Head of caudate nucleus (tissue), 42 donors: Measurements from ENCODE around the gene NEK10.

ENCODE experiments used
- DNase-seq, 42 donors: peaks; one replicate each; pipeline versions ENCODE4 v3.0.0 to v3.0.0-alpha.2; 2020 to 2021; ENCODE audit warnings: mixed read lengths in 7 of 42
- intact Hi-C: fragments of 100-400 bp; cut with DNase I; formaldehyde crosslinking; loops from one replicate; pipeline ENCODE4 v1.15.0; 2022

NEK10 gene

GRCh38 chr3:27145719-27146118 lies 223.5 kb downstream of the NEK10 start:
- DNase-seq, result no peak
- intact Hi-C loops, result no loop called here

DNA sequence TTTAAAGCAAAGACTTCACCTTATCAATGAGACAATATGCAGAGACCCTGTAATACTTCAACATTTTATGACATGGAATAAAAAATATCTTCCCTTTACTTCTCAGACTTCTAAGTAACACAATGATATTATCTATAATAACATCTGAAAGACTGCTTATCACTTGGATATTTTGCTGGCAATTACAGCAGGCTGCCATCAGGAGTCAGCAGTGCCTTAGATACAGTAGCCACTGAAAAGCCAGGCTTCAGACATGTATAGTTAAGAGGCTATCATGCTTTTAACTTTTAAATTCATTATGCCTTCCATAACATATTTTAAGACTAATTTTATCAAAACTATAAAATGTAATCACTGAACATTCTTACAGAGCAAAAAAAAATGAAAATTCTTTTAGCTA lies 227.5 kb downstream of the NEK10 start:
- intact Hi-C loops, result no loop called here
- no peak for DNase-seq

GRCh38 chr3:27138562-27138961 lies 230.6 kb downstream of the NEK10 start:
- no peak for DNase-seq
- intact Hi-C loops, result no loop called here

- intact Hi-C loops, result no loop called here
- DNase-seq, result no peak
Observed at GRCh38 chr3:27138005-27138404, 231.2 kb downstream of the NEK10 start.

DNA sequence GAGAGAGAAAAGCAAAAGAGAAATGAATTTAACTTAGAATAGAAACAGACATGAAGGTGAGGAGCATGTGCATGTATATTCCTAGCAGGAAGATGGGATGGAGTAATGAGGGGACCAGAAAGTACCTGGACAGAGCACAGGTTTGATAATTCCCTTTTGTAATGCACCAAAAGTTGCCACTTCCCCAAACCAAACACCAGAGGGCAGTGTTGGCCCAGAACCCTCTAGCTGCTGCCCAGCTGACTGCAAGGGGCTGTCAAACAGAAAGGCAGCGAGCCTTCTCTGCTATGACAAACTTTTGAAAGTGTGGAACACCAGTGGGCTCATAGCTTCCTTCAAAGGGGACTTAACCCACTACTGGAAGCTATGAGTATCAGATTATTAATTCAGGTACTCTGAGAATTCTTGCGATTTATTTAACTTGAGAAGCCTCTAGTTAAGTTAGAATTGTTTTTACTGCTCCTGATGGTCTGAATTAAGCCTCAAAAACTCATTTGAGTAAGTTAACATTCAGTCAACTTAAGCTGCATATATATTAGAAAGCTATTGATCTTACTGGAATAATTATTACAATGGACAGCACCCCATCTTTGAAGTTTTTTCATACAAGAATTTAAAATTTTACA lies 234.9 kb downstream of the NEK10 start:
- peak; percentile 20 to 88 (median 73) for DNase-seq
- intact Hi-C loops, result loop anchor here (5.0 kb wide), 1 partner anchor 143 kb away; no protein-coding TSS in a partner anchor

GRCh38 chr3:27133060-27133459 lies 236.1 kb downstream of the NEK10 start:
- intact Hi-C loops, result loop anchor here (5.0 kb wide), 1 partner anchor 144 kb away; no protein-coding TSS in a partner anchor
- no peak for DNase-seq

DNA sequence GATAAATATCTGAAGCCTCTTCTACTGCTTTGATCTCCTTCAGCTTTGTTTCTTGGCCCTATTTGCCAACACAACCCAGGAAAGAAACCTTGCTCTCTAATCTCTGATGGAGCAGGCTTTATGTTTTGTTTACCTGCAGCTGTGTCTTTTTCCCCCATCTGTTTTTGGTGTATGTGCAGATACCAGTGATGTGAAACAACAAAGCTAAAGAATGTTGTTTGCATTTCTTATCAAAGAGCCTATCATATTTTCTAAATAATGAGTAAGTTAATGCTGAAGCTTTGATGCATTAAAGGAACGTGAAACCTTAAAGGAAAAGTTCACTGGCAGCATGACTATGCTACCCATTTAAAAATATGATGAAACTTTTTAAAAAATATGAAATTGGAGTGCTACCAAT lies 238.4 kb downstream of the NEK10 start:
- DNase-seq, result no peak
- intact Hi-C loops, result loop anchor here (5.0 kb wide), 1 partner anchor 147 kb away; no protein-coding TSS in a partner anchor

DNA sequence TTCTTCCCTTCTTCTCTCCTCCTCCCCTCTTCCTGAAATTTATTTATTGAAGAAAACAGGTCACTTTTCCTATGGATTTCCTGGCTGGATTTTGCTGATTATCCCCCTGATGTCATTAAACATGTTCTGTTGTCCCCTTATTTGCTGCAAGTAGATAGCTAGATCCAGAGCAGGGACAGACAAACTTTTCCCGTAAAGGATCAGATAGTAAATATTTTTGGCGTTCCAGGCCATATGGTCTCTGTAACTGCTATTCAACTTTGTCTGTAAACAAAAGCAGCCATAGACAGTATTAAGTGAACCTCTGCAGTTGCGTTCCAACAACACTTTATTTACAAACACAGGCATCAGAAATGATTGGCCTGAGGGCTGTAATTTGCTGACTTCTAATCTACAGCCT lies 241.3 kb downstream of the NEK10 start:
- DNase-seq, result no peak
- intact Hi-C loops, result no loop called here

- intact Hi-C loops, result no loop called here
- no peak for DNase-seq
Observed at GRCh38 chr3:27127195-27127594, 242.0 kb downstream of the NEK10 start.

GRCh38 chr3:27125821-27126501 lies 243.2 kb downstream of the NEK10 start:
- DNase-seq, result no peak
- intact Hi-C loops, result no loop called here

- intact Hi-C loops, result no loop called here
Observed at GRCh38 chr3:27119639-27120038, 249.5 kb downstream of the NEK10 start.

GRCh38 chr3:27115352-27115751 lies 253.8 kb downstream of the NEK10 start:
- intact Hi-C loops, result no loop called here
- DNase-seq, result no peak

More at GRCh38 chr3:27119639-27120038, 249.5 kb downstream of the NEK10 start:
- no peak for DNase-seq

DNA sequence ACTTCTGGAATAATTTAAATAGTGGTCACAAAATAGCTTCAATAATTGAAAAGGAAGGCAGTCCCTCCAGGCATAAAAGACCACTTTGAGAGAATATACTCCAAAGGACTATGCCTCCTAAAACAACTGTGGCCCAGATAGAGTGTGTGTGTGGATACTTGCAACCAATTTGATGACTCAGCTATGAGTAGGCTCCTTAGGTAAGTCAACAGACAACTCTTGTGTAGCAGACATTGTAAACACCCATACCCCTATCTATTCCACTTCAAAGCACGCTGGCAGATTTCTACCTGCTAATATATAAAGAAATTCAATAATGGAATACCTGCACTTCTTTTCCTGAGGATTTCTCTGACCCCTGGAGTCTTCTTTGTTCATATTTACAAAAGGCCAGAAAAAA lies 254.5 kb downstream of the NEK10 start:
- intact Hi-C loops, result no loop called here
- no peak for DNase-seq

DNA sequence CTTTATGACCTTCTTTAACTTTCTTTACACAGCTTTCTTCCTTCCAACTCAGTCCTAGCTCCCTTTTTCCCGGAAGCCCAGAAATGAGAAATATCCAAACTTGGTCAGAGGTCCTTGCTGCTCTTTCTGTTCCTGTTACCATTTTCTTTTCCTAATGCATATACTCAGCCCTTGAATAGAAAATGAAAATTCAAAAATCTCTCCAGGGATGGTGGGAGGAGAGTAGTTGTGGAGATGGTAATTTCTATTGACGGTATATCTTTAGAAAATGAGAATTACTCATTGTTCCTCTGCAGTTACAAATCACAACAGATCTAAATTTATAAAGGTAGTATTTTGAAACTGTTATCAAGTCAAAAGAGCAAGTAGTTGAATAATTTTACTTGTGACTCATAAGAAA lies 255.1 kb downstream of the NEK10 start:
- intact Hi-C loops, result no loop called here
- DNase-seq, result no peak

GRCh38 chr3:27110020-27110419 lies 259.2 kb downstream of the NEK10 start:
- intact Hi-C loops, result no loop called here
- no peak for DNase-seq

- DNase-seq, result no peak
- intact Hi-C loops, result no loop called here
Observed at GRCh38 chr3:27108322-27108721, 260.9 kb downstream of the NEK10 start.

DNA sequence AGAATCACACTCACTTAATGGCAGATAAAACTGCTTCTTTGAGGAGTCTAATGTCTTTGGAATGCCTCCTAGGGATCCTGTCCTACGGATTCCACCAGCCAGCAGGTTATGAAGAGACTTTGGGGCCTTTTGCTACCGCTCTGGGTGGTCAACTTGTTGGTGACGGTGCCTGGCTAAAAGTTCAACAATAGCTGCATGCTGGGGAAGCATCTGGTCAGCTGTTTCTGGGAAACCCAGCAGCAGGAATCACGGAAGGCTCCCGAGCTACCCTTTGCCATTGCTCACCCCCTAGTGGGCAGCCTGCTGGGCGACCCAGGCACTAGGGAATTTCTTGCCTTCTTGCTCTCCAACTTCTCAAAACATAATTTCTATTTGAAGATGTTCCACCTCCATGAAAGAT lies 263.3 kb downstream of the NEK10 start:
- DNase-seq, result peak in 2 of 42 donors; percentile 36 to 38
- intact Hi-C loops, result no loop called here

DNA sequence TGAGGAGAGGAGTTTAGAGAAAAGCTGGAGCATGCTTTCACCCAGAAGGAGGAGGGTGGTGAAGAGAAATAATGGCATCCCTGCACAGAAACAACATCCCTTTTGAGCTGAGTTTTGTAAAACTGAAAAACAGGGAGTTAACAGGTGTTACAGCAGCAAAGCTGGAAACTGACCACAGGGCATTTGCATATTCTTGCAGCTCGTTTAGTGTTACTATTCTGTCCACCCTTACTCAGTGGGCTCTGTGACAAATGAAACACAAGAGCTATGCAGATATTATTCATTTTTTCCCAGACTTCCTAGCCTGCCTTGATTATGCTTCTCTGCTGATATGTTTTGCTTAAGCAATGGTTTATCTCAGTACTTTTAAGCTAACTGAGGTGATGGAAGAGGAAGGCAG lies 272.0 kb downstream of the NEK10 start:
- intact Hi-C loops, result no loop called here
- no peak for DNase-seq

DNA sequence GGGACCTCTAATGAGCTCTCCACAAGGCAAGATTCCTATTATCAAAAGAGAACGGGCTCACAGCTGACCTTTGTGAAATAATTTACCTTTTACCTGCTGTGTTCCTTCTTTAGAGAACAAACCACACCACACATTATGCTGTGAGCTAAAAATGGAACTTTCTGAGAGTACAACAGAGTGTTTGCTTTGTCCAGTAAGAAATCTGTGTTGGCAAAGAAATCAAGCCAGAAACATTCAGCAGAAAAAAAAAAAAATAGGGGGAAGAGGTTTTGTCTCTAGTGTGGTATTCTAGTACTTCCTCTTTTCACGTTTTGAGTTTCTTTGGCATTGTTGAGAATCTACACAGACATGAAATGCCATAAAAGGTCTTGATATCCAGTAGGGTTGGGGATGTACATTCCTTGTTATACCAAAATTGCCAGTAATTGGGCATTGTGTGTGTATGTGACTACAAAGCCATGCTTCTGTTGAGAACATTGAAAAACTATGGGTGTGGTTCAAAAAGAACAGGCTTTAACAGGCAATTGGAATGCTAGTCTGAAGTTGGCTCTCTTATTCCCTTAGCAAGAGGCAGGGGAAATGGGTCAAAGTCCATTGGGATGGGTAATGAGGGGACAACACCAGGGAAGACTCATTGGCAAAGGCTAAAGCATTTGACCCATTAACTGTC lies 273.5 kb downstream of the NEK10 start:
- no peak for DNase-seq
- intact Hi-C loops, result no loop called here

- no peak for DNase-seq
- intact Hi-C loops, result no loop called here
Observed at GRCh38 chr3:27094721-27095120, 274.5 kb downstream of the NEK10 start.
